Measurements from ENCODE around the gene RAB34.

- TF ChIP-seq CTCF (IDR thresholded peaks at IDR 0.05; ENCODE audit: low read depth, low read length, poor library complexity, severe bottlenecking) = no peak
- TF ChIP-seq EZH2phosphoT487 (IDR thresholded peaks at IDR 0.05; ENCODE audit: borderline replicate concordance, low read length) = no peak
These were observed 15.7 kb upstream of the RAB34 start for GRCh38 chr17:28733346-28733745.
